ENCODE measurements around the gene HNRNPD. TPM values are rescaled to one million over a fixed set of nuclear protein-coding genes. Genes with fewer than 3 reads are reported as not detected.

Gene HNRNPD
- total and polyA plus RNA-seq, 4 donors = 29.9 to 53.9 (median 46.2) TPM

- no peak for DNase-seq (ENCODE audit: low spot score)
- no peak for TF ChIP-seq NR2F2 (IDR thresholded peaks at IDR 0.05)
- TF ChIP-seq HNF4A (conservative IDR thresholded peaks at IDR 0.05) = no peak
- Histone ChIP-seq H3K4me3 (ENCODE audit: low read depth in 1 of 3, low read length in 3 of 3) (no peak overlapping the region), H3K27me3 (ENCODE audit: control insufficient read depth in 4 of 4, insufficient read depth in 4 of 4, low read length in 3 of 4) (no peaks in the 10 kb centered on the region), H3K27ac (ENCODE audit: low read depth in 1 of 2, low read length in 2 of 2) (no peak overlapping the region), H3K9me3 (ENCODE audit: control insufficient read depth in 4 of 4, low read length in 3 of 4) (no peaks in the 10 kb centered on the region), H3K9ac (ENCODE audit: low read depth in 1 of 2, low read length in 2 of 2) (no peak overlapping the region), H3K36me3 (ENCODE audit: control insufficient read depth in 4 of 4, insufficient read depth in 3 of 4, low read depth in 1 of 4, low read length in 3 of 4) (no peaks in the 10 kb centered on the region), H3K4me1 (ENCODE audit: control insufficient read depth in 4 of 4, insufficient read depth in 4 of 4, low read length in 3 of 4) (no peaks in the 10 kb centered on the region)
- 72% methylated on average over 2 of the region's 2 CpGs for WGBS
Observed at GRCh38 chr4:82382751-82383150, 9.0 kb upstream of the HNRNPD start.

DNA sequence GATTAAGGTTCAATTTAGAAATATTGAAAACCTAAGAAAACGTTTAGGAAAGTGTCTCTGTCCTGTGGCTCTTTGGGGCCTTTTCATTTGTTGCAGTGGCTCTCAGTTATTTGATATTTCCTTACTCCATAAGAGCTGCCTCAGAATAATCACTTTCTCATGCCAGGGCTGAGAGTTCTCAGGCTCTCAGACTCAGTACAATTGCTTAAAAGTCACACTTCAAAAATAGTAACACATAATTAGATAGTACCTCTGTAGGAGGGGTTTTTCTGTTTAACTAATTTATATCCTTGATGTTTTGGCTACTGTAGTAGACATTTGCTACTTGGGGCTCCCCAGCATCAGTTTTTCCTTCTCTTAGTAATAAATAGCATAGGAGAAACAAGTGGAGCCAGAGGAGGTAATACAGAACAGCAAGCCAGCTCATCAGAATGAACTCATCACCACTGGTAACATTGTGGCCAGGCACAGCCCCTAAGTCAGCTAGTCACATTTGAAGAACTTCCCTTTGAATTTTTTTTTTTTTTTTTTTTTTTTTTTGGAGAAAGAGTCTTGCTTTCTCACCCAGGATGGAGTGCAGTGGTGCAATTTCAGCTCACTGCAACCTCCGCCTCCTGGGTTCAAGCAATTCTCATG is 8.0 kb upstream of the HNRNPD start:
- H3K27ac ChIP-seq (ENCODE audit: low read depth in 1 of 2, low read length in 2 of 2) = no peak overlapping the region
- TF ChIP-seq SP1 (IDR thresholded peaks at IDR 0.05) (no peak), CTCF (IDR thresholded peaks at IDR 0.05; ENCODE audit: low read depth, low read length, missing input control) (no peak), ZBTB33 (IDR thresholded peaks at IDR 0.05) (no peak), YY1 (IDR thresholded peaks at IDR 0.05) (no peak), NR2F2 (IDR thresholded peaks at IDR 0.05) (no peak), HNF4A (conservative IDR thresholded peaks at IDR 0.05) (no peak), GABPA (IDR thresholded peaks at IDR 0.05 in 1 of 2, conservative IDR thresholded peaks at IDR 0.05 in 1 of 2) (no peak), REST (IDR thresholded peaks at IDR 0.05) (no peak), RXRA (IDR thresholded peaks at IDR 0.05) (no peak)
- H3K4me3 ChIP-seq (ENCODE audit: low read depth in 1 of 3, low read length in 3 of 3) = no peak overlapping the region
- H3K27me3 ChIP-seq (ENCODE audit: control insufficient read depth in 4 of 4, insufficient read depth in 4 of 4, low read length in 3 of 4) = no peaks in the 10 kb centered on the region
- no peak overlapping the region for H3K9ac ChIP-seq (ENCODE audit: low read depth in 1 of 2, low read length in 2 of 2)
- 88% methylated on average over 2 of the region's 2 CpGs for WGBS
- H3K4me1 ChIP-seq (ENCODE audit: control insufficient read depth in 4 of 4, insufficient read depth in 4 of 4, low read length in 3 of 4) = no peaks in the 10 kb centered on the region
- H3K36me3 ChIP-seq (ENCODE audit: control insufficient read depth in 4 of 4, insufficient read depth in 3 of 4, low read depth in 1 of 4, low read length in 3 of 4) = peaks cover 0 to 2% (median 0%) of the 10 kb centered on the region in 4 donors
- H3K9me3 ChIP-seq (ENCODE audit: control insufficient read depth in 4 of 4, low read length in 3 of 4) = no peaks in the 10 kb centered on the region
- DNase-seq (ENCODE audit: low spot score) = no peak

All from liver (tissue), 9 donors.